Fibroblast of mammary gland (primary cell): ENCODE data around the gene ATCAY.
"Not testable (repeated sequence)": the region's sequence is repeated elsewhere in the genome, so short reads cannot be mapped to it uniquely, and the experiment has no call there.

Experiments used
- DNase-seq: peaks from one replicate; pipeline ENCODE4 v3.0.0-alpha.2; 2010; ENCODE audit warnings: low read depth
- H3K4me3 ChIP-seq: 2 replicates; pipeline ENCODE4 v1.5.1; 2011; ENCODE audit warnings: low read depth, mild to moderate bottlenecking, low read length, moderate library complexity; ENCODE audit not compliant: control insufficient read depth
- CTCF ChIP-seq: conservative IDR thresholded peaks from 2 replicates; pipeline ENCODE4 v1.5.1; 2011; ENCODE audit warnings: low read depth, low read length, inconsistent platforms; ENCODE audit not compliant: control insufficient read depth, insufficient read depth

Gene ATCAY

GRCh38 chr19:3881272-3882040 is 971 bp downstream of the ATCAY start:
- TF ChIP-seq CTCF = no peak
- no peak for DNase-seq
- H3K4me3 ChIP-seq = no peak overlapping the region

GRCh38 chr19:3882041-3882384 is 1.5 kb downstream of the ATCAY start:
- H3K4me3 ChIP-seq = no peak overlapping the region
- DNase-seq = no peak
- TF ChIP-seq CTCF = no peak

- TF ChIP-seq CTCF = no peak
- H3K4me3 ChIP-seq = no peak overlapping the region
- DNase-seq = no peak
Observed at GRCh38 chr19:3890591-3890990, 10.1 kb downstream of the ATCAY start.

- no peak overlapping the region for H3K4me3 ChIP-seq
- no peak for TF ChIP-seq CTCF
- DNase-seq = no peak
Observed at GRCh38 chr19:3893509-3894179, 13.2 kb downstream of the ATCAY start.

- not testable (repeated sequence) for DNase-seq, H3K4me3 ChIP-seq
Observed at GRCh38 chr19:3894959-3895358, 14.5 kb downstream of the ATCAY start.

- H3K4me3 ChIP-seq = no peak overlapping the region
- TF ChIP-seq CTCF = no peak
- DNase-seq = no peak
Observed at GRCh38 chr19:3895788-3896187, 15.3 kb downstream of the ATCAY start.

- DNase-seq = no peak
- no peak for TF ChIP-seq CTCF
- H3K4me3 ChIP-seq = no peak overlapping the region
Observed at GRCh38 chr19:3897936-3898335, 17.5 kb downstream of the ATCAY start.
